ENCODE results near the gene GAB2.

GAB2 gene

GRCh38 chr11:78189851-78190250 is 227.8 kb downstream of the GAB2 start:
- H3K9me2 ChIP-seq (ENCODE audit: low read depth, low read length), result no peaks in the 10 kb centered on the region
- TF ChIP-seq EZH2 (IDR thresholded peaks at IDR 0.05; ENCODE audit: borderline replicate concordance, low read length), result no peak
- TF ChIP-seq CTCF (IDR thresholded peaks at IDR 0.05; ENCODE audit: low read length), result no peak
- peaks cover 19% of the 10 kb centered on the region for H3K4me1 ChIP-seq (ENCODE audit: insufficient read depth, low read length, severe bottlenecking)
- no peak overlapping the region for H3K27ac ChIP-seq (ENCODE audit: low read depth, low read length, poor library complexity, severe bottlenecking)
- peak overlapping the region; percentile 93 for H3K4me2 ChIP-seq (ENCODE audit: low read length)
- no peaks in the 10 kb centered on the region for H3K79me2 ChIP-seq (ENCODE audit: insufficient read depth, low read length)
- no peaks in the 10 kb centered on the region; the same call in 1 of the 2 replicates for H3K27me3 ChIP-seq (ENCODE audit: insufficient read depth, low read length)
- no peak overlapping the region for H2AFZ ChIP-seq (ENCODE audit: low read length)
- H3K36me3 ChIP-seq (ENCODE audit: insufficient read depth, low read length), result no peaks in the 10 kb centered on the region
- no peak overlapping the region for H3K9ac ChIP-seq (ENCODE audit: low read length)
- H3K9me3 ChIP-seq (ENCODE audit: low read length), result no peaks in the 10 kb centered on the region
- no peaks in the 10 kb centered on the region for H4K20me1 ChIP-seq (ENCODE audit: insufficient read depth, low read length)
- H3F3A ChIP-seq (ENCODE audit: insufficient read depth, low read length), result no peaks in the 10 kb centered on the region
- H3K4me3 ChIP-seq (ENCODE audit: low read depth, low read length, poor library complexity, severe bottlenecking), result no peak overlapping the region

- no peak overlapping the region for H2AFZ ChIP-seq (ENCODE audit: low read length)
- H3K4me3 ChIP-seq (ENCODE audit: low read depth, low read length, poor library complexity, severe bottlenecking), result peak overlapping the region; percentile 79
- H3K27ac ChIP-seq (ENCODE audit: low read depth, low read length, poor library complexity, severe bottlenecking), result no peak overlapping the region
- H3K4me1 ChIP-seq (ENCODE audit: insufficient read depth, low read length, severe bottlenecking), result peaks cover 19% of the 10 kb centered on the region
- no peaks in the 10 kb centered on the region for H3K9me3 ChIP-seq (ENCODE audit: low read length)
- peak overlapping the region; percentile 64 for H3K9ac ChIP-seq (ENCODE audit: low read length)
- H3K27me3 ChIP-seq (ENCODE audit: insufficient read depth, low read length), result no peaks in the 10 kb centered on the region; the same call in 1 of the 2 replicates
- no peaks in the 10 kb centered on the region for H3K79me2 ChIP-seq (ENCODE audit: insufficient read depth, low read length)
- no peak for TF ChIP-seq CTCF (IDR thresholded peaks at IDR 0.05; ENCODE audit: low read length)
- TF ChIP-seq EZH2 (IDR thresholded peaks at IDR 0.05; ENCODE audit: borderline replicate concordance, low read length), result no peak
- H3K36me3 ChIP-seq (ENCODE audit: insufficient read depth, low read length), result no peaks in the 10 kb centered on the region
- no peaks in the 10 kb centered on the region for H3K9me2 ChIP-seq (ENCODE audit: low read depth, low read length)
- no peaks in the 10 kb centered on the region for H4K20me1 ChIP-seq (ENCODE audit: insufficient read depth, low read length)
- H3K4me2 ChIP-seq (ENCODE audit: low read length), result peak overlapping the region; percentile 93
- H3F3A ChIP-seq (ENCODE audit: insufficient read depth, low read length), result no peaks in the 10 kb centered on the region
Observed at GRCh38 chr11:78189174-78189724, 228.4 kb downstream of the GAB2 start.

GRCh38 chr11:78188286-78189173 is 229.1 kb downstream of the GAB2 start, which contains the start of the genes KCTD21 and USP35:
Gene KCTD21 (minus strand): TSS chr11:78188626. CDS start chr11:78174554, 14,072 bp downstream.
Gene USP35 (plus strand): TSS chr11:78188919. CDS start chr11:78196246, 7,327 bp downstream.
- TF ChIP-seq CTCF (IDR thresholded peaks at IDR 0.05; ENCODE audit: low read length) (no peak), EZH2 (IDR thresholded peaks at IDR 0.05; ENCODE audit: borderline replicate concordance, low read length) (no peak)
- H3K27me3 ChIP-seq (ENCODE audit: insufficient read depth, low read length), result no peaks in the 10 kb centered on the region; the same call in 1 of the 2 replicates
- H3K9me2 ChIP-seq (ENCODE audit: low read depth, low read length), result no peaks in the 10 kb centered on the region
- peak within 1 kb of the TSS; percentile 79 for H3K4me3 ChIP-seq (ENCODE audit: low read depth, low read length, poor library complexity, severe bottlenecking)
- H3F3A ChIP-seq (ENCODE audit: insufficient read depth, low read length), result no peaks in the 10 kb centered on the region
- no peaks in the 10 kb centered on the region for H3K36me3 ChIP-seq (ENCODE audit: insufficient read depth, low read length)
- peak within 1 kb of the TSS; percentile 64 for H3K9ac ChIP-seq (ENCODE audit: low read length)
- no peaks in the 10 kb centered on the region for H3K9me3 ChIP-seq (ENCODE audit: low read length)
- peak within 1 kb of the TSS; percentile 65; the same call in 1 of the 2 replicates for H2AFZ ChIP-seq (ENCODE audit: low read length)
- H3K79me2 ChIP-seq (ENCODE audit: insufficient read depth, low read length), result no peaks in the 10 kb centered on the region
- no peaks in the 10 kb centered on the region for H4K20me1 ChIP-seq (ENCODE audit: insufficient read depth, low read length)
- peak within 1 kb of the TSS; percentile 93 for H3K4me2 ChIP-seq (ENCODE audit: low read length)
- H3K4me1 ChIP-seq (ENCODE audit: insufficient read depth, low read length, severe bottlenecking), result peaks cover 19% of the 10 kb centered on the region
- H3K27ac ChIP-seq (ENCODE audit: low read depth, low read length, poor library complexity, severe bottlenecking), result no peak within 1 kb of the TSS
